NCI-H446 treated with DMSO at 0.1 percent for 48 hours (cell line): ENCODE results near the gene PRR14L.
"Not testable (repeated sequence)": the region's sequence is repeated elsewhere in the genome, so short reads cannot be mapped to it uniquely, and the experiment has no call there.

ENCODE experiments used
- DNase-seq: peaks from one replicate; lab custom pipeline; 2025; lab: John Stamatoyannopoulos, UW

PRR14L gene

GRCh38 chr22:31749636-31750364 lies at the start of gene PRR14L:
Gene PRR14L (minus strand): TSS chr22:31750132. CDS start chr22:31738860, 11,272 bp downstream.
- DNase-seq: peak; percentile 78

DNA sequence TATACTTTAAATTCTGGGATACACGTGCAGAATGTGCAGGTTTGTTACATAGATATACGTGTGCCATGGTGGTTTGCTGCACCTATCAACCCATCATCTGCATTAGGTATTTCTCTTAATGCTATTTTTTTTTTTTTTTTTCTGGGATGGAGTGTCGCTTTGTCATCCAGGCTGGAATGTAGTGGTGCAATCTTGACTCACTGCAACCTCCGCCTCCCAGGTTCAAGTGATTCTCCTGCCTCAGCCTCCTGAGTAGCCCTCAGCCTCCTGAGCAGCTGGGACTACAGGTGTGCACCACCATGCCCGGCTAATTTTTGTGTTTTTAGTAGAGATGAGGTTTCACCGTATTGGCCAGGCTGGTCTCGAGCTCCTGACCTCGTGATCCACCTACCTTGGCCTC lies 49.4 kb upstream of the PRR14L start:
- not testable (repeated sequence) for DNase-seq

GRCh38 chr22:31790240-31790639 lies 40.3 kb upstream of the PRR14L start:
- no peak for DNase-seq

- no peak for DNase-seq
Observed at GRCh38 chr22:31789803-31790202, 39.9 kb upstream of the PRR14L start.

GRCh38 chr22:31776231-31776630 lies 26.3 kb upstream of the PRR14L start:
- no peak for DNase-seq

DNA sequence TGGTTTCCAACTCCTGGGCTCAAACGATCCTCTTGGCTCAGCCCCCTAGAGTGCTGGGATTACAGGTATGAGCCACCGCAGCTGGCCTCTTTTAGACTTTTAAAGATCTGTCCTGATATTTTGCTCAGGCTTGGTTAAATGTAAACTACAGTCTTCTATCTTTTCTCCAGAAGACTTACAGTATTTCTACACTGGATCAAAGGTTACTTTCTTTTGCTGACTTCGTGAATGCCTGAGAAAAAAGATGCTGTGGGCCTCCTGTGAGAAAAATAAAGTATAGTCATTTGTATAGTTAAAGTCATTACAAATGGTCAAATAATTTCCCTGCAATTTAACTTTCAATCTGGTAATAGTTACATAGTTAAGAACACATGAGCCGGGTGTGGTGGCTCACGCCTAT lies 23.5 kb upstream of the PRR14L start:
- no peak for DNase-seq

- DNase-seq: no peak
Observed at GRCh38 chr22:31768422-31769059, 18.6 kb upstream of the PRR14L start.

GRCh38 chr22:31764785-31765184 lies 14.9 kb upstream of the PRR14L start:
- no peak for DNase-seq

- not testable (repeated sequence) for DNase-seq
Observed at GRCh38 chr22:31758860-31759259, 8.9 kb upstream of the PRR14L start.

GRCh38 chr22:31757265-31757664 lies 7.3 kb upstream of the PRR14L start:
- DNase-seq: no peak

DNA sequence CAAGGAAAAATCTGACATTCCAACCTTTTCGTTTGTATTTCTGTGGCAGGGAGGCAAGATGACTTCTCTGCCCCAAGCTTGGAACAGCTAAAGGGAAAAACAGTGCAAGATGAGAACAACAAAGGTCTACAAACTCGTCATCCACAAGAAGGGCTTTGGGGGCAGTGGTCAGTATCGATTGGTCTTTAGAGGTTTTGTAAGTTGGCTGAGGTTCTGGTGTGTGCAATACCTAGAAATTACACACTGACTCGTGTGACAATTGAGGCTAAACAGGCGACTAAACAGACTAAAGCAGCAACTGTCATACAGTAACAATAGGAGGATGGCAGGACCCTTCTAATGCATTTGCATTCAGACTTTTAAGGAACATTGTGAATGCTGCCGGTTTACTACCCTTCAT lies 4.9 kb upstream of the PRR14L start:
- DNase-seq: no peak

DNA sequence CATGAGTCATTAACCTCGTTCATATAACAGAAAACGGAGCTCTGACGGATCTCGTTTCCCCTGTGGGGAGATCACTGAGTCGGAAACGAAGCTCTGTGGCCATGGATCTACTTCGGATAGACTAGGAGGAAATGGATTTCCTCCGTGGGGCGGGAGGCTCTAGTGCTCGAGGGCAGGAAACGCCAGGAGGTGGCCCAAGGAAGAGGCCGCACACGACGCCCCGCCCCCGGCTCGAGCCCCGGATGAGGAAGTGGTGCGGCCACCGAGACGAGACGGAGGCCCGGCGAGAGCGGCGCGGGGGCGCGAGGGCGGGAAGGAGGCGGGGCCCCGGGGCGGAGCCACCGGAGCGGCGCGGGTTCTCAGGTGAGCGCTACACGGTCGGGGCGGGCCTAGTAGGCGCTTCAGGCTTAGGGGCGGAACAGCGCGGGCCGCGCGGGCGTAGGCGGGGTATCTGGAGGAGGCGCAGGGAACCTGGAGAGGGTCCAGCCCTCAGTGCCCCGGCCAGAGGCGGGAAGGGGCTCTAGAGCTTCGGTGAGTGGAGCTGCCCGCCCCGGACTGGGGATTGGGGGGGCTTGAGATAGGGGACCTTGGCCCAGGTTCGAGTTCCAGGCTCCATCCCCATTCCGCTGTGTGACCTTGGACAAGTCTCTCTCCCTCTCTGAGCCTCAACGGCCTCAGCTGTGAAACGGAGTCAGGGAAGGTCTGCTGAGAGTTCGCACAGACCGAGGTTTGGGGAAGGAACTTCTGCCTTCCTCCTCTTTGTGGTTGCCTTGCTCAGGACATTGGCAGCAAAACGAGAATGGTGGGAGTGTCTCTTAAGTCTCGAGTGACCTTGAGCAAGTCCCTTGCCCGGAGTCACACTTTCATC lies 3.9 kb upstream of the PRR14L start, which contains the start of gene DEPDC5:
Gene DEPDC5 (plus strand): TSS at position 386 of the 868 bp plus-strand sequence. CDS start 903 bp downstream, outside the sequence.
- DNase-seq: peak; percentile 87

GRCh38 chr22:31753005-31753633 lies 3.2 kb upstream of the PRR14L start:
- no peak for DNase-seq

DNA sequence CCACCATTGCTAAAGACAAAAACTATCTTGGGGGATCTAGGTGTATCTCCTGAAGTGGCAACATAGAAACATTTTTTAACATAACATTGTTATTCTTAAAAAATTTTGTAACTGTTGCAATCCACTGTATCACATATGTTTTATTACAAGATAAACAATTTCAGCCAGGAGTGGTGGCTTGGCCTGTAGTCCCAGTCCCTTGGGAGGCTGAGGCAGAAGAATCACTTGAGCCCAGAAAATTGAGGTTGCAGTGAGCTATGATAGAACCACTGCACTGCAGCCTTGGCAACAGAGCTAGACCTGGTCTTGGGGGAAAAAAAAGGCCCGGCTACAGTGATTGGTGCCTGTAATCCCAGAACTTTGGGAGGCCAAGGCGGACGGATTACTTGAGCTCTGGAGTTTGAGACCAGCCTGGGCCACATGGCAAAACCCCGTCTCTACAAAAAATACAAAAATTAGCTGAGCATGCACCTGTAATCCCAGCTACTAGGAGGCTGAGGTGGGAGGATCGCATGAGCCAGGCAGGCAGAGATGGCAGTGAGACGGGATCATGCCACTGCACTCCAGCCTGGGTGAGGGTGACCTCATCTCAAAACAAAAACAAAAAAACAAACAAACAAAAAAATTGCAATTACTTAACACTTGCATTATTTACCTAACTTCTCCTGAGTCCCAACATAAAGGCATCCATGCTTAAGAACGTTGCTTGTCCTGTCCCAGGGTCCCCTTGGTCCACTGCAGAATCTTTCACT lies 2.3 kb upstream of the PRR14L start:
- DNase-seq: no peak

GRCh38 chr22:31750365-31751284 lies 693 bp upstream of the PRR14L start:
- DNase-seq: no peak

DNA sequence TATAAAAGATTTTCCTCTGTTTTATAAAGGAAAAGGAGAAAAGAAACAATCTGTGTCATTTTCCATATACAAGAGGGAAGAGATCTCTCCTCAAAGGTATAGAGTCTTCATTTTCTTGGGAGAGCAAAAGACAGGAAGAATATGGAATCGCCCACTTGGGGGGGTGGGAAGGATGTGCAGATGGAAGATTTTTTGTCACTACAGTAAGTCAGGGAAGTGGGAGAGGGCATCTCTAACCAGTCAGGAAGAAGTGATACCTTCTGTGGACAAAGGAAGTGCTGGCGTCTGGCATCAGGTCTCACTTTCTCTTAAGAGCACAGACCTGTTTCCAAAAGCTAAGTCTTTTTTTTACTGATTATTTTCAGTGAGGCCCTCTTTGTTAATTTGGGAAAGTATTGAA lies 1.4 kb downstream of the PRR14L start:
- DNase-seq: no peak

DNA sequence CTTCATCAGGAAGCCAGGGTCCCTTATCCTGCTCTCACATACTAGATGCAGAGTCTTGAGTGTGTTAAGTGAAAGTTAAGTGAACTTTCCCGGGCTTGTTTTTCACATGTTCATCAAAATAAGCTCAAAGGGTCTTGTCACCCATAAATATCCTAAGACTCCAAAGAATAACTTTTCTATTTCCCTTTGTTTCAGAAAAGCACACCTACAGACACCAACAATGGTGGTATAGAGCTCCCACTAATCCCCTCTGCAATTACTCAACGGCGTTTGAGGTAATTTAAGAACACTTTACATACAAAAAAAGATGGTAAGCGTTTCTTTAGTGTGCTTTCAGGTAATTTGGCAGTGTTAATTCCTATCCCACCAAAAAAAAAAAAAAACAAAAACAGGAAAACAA lies 2.5 kb downstream of the PRR14L start:
- no peak for DNase-seq

- no peak for DNase-seq
Observed at GRCh38 chr22:31743871-31744270, 6.1 kb downstream of the PRR14L start.

DNA sequence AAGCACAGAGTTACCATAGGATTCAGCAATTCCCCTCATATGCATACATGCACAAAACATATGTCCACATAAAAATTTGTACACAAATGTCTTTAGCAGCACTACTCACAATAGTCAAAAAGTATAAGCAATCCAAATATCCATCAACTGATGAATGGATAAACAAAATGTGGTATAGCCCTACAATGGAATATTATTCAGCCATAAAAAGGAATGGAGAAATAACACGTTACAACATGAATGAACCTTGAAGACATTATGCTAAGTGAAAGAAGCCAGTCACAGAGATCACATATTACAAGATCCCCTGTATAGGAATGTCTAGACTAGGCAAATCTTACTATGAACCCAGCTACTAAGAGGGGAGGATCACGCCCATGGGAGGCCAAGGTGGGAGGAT lies 7.2 kb downstream of the PRR14L start:
- no peak for DNase-seq

GRCh38 chr22:31742115-31742514 lies 7.8 kb downstream of the PRR14L start:
- no peak for DNase-seq
